PC-3 (cell line): ENCODE data around the gene VPS26B. TPM values are rescaled to one million over a fixed set of nuclear protein-coding genes. Genes with fewer than 3 reads are reported as not detected.

ENCODE experiments used
- ATAC-seq: fragments of 200-7000 bp; cut with Tn5 transposase; 2 replicates; pipeline ENCODE4 v1.9.1; 2020; ENCODE audit warnings: mild to moderate bottlenecking, moderate library complexity
- BruUV-seq: library from RNA; stranded (reverse); fragments of 400-500 nt; replicated peaks from 2 replicates; lab custom pipeline; 2021; lab: Mats Ljungman, UMichigan
- CTCF ChIA-PET: fragments of 300-600 bp; sonication (Branson Sonifier 250); formaldehyde crosslinking; loops from one replicate; lab custom pipeline; 2022; ENCODE audit warnings: antibody characterized with exemption; lab: Charles Lee
- POLR2A ChIA-PET: fragments of 300-600 bp; sonication (Branson Sonifier 250); formaldehyde crosslinking; loops from one replicate; lab custom pipeline; 2022; ENCODE audit warnings: antibody characterized with exemption; ENCODE audit not compliant: unreplicated experiment; lab: Charles Lee
- DNase-seq: peaks from one replicate; pipeline ENCODE4 v3.0.0-alpha.2; 2015
- H2AFZ ChIP-seq: fragments of 300-600 bp; sonication (generic); 2 replicates; pipeline ENCODE4 v1.6.0; 2016; ENCODE audit warnings: antibody characterized with exemption, low read length
- H3F3A ChIP-seq: fragments of 300-600 bp; sonication (generic); one replicate; pipeline ENCODE4 v1.6.0; 2017; ENCODE audit warnings: antibody characterized with exemption, low read length, control low read depth, mild to moderate bottlenecking; ENCODE audit not compliant: unreplicated experiment
- H3K27ac ChIP-seq: fragments of 300-600 bp; sonication (generic); 2 replicates; pipeline ENCODE4 v1.5.1; 2016; ENCODE audit warnings: mild to moderate bottlenecking, low read length
- H3K27me3 ChIP-seq: fragments of 300-600 bp; sonication (generic); 2 replicates; pipeline ENCODE4 v1.6.1; 2016; ENCODE audit warnings: low read length, mixed read lengths
- H3K36me3 ChIP-seq: fragments of 300-600 bp; sonication (generic); 2 replicates; pipeline ENCODE4 v1.6.1; 2016; ENCODE audit warnings: low read depth, mixed run types, low read length, mixed read lengths
- H3K4me1 ChIP-seq: fragments of 300-600 bp; sonication (generic); 2 replicates; pipeline ENCODE4 v1.5.1; 2016; ENCODE audit warnings: low read length; ENCODE audit not compliant: insufficient read depth
- H3K4me2 ChIP-seq: fragments of 300-600 bp; sonication (generic); 2 replicates; pipeline ENCODE4 v1.6.0; 2016; ENCODE audit warnings: low read length
- H3K4me3 ChIP-seq: fragments of 300-600 bp; sonication (generic); 2 replicates; pipeline ENCODE4 v1.5.1; 2016; ENCODE audit warnings: mild to moderate bottlenecking, low read length, mixed read lengths
- H3K79me2 ChIP-seq: fragments of 300-600 bp; sonication (generic); 2 replicates; pipeline ENCODE4 v1.6.1; 2017; ENCODE audit warnings: low read length, mixed read lengths
- H3K9ac ChIP-seq: fragments of 300-600 bp; sonication (generic); 2 replicates; pipeline ENCODE4 v1.6.0; 2016; ENCODE audit warnings: mild to moderate bottlenecking, low read length
- H3K9me2 ChIP-seq: fragments of 300-600 bp; sonication (generic); replicated peaks from 2 replicates; pipeline ENCODE4 v1.6.1; 2016; ENCODE audit warnings: mixed run types, low read length, mixed read lengths
- H3K9me3 ChIP-seq: fragments of 300-600 bp; sonication (generic); 2 replicates; pipeline ENCODE4 v1.6.1; 2016; ENCODE audit warnings: low read length, mixed read lengths
- H4K20me1 ChIP-seq: fragments of 300-600 bp; sonication (generic); 2 replicates; pipeline ENCODE4 v1.6.1; 2016; ENCODE audit warnings: low read length, mixed read lengths
- CTCF ChIP-seq: fragments of 300-600 bp; sonication (generic); conservative IDR thresholded peaks from 2 replicates; pipeline ENCODE4 v1.5.1; 2017; ENCODE audit warnings: antibody characterized with exemption, low read depth, mild to moderate bottlenecking, low read length
- EZH2 ChIP-seq: fragments of 300-600 bp; sonication (generic); IDR thresholded peaks from one replicate; pipeline ENCODE4 v1.6.1; 2017; ENCODE audit warnings: antibody characterized with exemption, mild to moderate bottlenecking, low read length; ENCODE audit not compliant: unreplicated experiment
- EZH2phosphoT487 ChIP-seq: fragments of 300-600 bp; sonication (generic); IDR thresholded peaks from 2 replicates; pipeline ENCODE4 v1.6.1; 2018; ENCODE audit warnings: mild to moderate bottlenecking, antibody characterized with exemption, low read length, borderline replicate concordance
- intact Hi-C: fragments of 100-400 bp; cut with micrococcal nuclease; formaldehyde crosslinking; loops from 2 replicates; pipeline ENCODE4 v1.9.0; 2023
- total RNA-seq: library from RNA; depleted of rRNA; stranded (reverse); fragments of >200 nt; gene quantifications from 2 replicates; pipeline ENCODE4 v1.2.3, GENCODE V29; 2014

VPS26B gene
- total RNA-seq, 1 experiment from 2014 or later, result 49.2 TPM

- Histone ChIP-seq H3K4me2 (no peak overlapping the region), H3K36me3 (peaks cover 20% of the 10 kb centered on the region; the same call in 1 of the 2 replicates), H3K9ac (no peak overlapping the region), H3K9me3 (no peaks in the 10 kb centered on the region), H3F3A (no peaks in the 10 kb centered on the region), H2AFZ (no peak overlapping the region), H3K9me2 (no peaks in the 10 kb centered on the region), H3K4me3 (no peak overlapping the region), H3K27me3 (no peaks in the 10 kb centered on the region), H3K27ac (no peak overlapping the region), H3K4me1 (peaks cover 17% of the 10 kb centered on the region; the same call in 1 of the 2 replicates), H3K79me2 (peaks cover 21% of the 10 kb centered on the region), H4K20me1 (no peaks in the 10 kb centered on the region)
- ChIA-PET CTCF (no interaction called here), POLR2A (no interaction called here)
- no TSS peak for BruUV-seq
- TF ChIP-seq EZH2 (no peak), EZH2phosphoT487 (no peak), CTCF (no peak)
- DNase-seq (no peak), ATAC-seq (no peak)
- intact Hi-C loops, result no loop called here
Measured at GRCh38 chr11:134250246-134250645, 25.8 kb downstream of the VPS26B start.

- no peak overlapping the region for H3K4me3 ChIP-seq
- H3K9me2 ChIP-seq, result no peaks in the 10 kb centered on the region
- intact Hi-C loops, result no loop called here
- no peak for ATAC-seq
- H4K20me1 ChIP-seq, result no peaks in the 10 kb centered on the region
- H3K27ac ChIP-seq, result no peak overlapping the region
- peaks cover 17% of the 10 kb centered on the region; the same call in 1 of the 2 replicates for H3K4me1 ChIP-seq
- H3K36me3 ChIP-seq, result peaks cover 18% of the 10 kb centered on the region; the same call in 1 of the 2 replicates
- no TSS peak for BruUV-seq
- no peak overlapping the region for H3K9ac ChIP-seq
- CTCF ChIA-PET, result no interaction called here
- H3K27me3 ChIP-seq, result no peaks in the 10 kb centered on the region
- no peaks in the 10 kb centered on the region for H3K9me3 ChIP-seq
- POLR2A ChIA-PET, result no interaction called here
- no peaks in the 10 kb centered on the region for H3F3A ChIP-seq
- peaks cover 24% of the 10 kb centered on the region for H3K79me2 ChIP-seq
- no peak overlapping the region for H3K4me2 ChIP-seq
- TF ChIP-seq EZH2phosphoT487 (no peak), EZH2 (no peak), CTCF (no peak)
- no peak overlapping the region for H2AFZ ChIP-seq
- DNase-seq, result no peak
Measured at GRCh38 chr11:134250675-134251074, 26.2 kb downstream of the VPS26B start.

GRCh38 chr11:134252346-134253187 lies 28.1 kb downstream of the VPS26B start:
- ATAC-seq (peak; percentile 39), DNase-seq (peak; percentile 38)
- ChIA-PET CTCF (no interaction called here), POLR2A (no interaction called here)
- BruUV-seq, result TSS peak; percentile 69
- Histone ChIP-seq H3K27me3 (no peaks in the 10 kb centered on the region), H3K79me2 (peaks cover 24% of the 10 kb centered on the region), H3K4me3 (peak overlapping the region; percentile 82), H3K4me1 (peaks cover 17% of the 10 kb centered on the region; the same call in 1 of the 2 replicates), H3K4me2 (peak overlapping the region; percentile 77), H3K9ac (peak overlapping the region; percentile 56), H3K36me3 (peaks cover 15% of the 10 kb centered on the region; the same call in 1 of the 2 replicates), H2AFZ (peak overlapping the region; percentile 96), H3K9me2 (no peaks in the 10 kb centered on the region), H3F3A (no peaks in the 10 kb centered on the region), H3K27ac (no peak overlapping the region), H3K9me3 (no peaks in the 10 kb centered on the region), H4K20me1 (no peaks in the 10 kb centered on the region)
- TF ChIP-seq EZH2, result no peak
- TF ChIP-seq CTCF, result no peak; the same call in 1 of the 2 replicates
- TF ChIP-seq EZH2phosphoT487, result no peak
- intact Hi-C loops, result loop anchor here (1.0 kb wide), 2 partner anchors 14 to 28 kb away; partner anchors contain the start of gene VPS26B
